ENCODE measurements around the gene EBLN1. TPM values are rescaled to one million over a fixed set of nuclear protein-coding genes. Genes with fewer than 3 reads are reported as not detected.

Gene EBLN1
- total and polyA plus RNA-seq, 4 donors = not detected

GRCh38 chr10:22183771-22184461 is 33.9 kb downstream of the EBLN1 start:
- no peaks in the 10 kb centered on the region for H3K36me3 ChIP-seq (ENCODE audit: control insufficient read depth in 4 of 4, insufficient read depth in 3 of 4, low read depth in 1 of 4, low read length in 3 of 4)
- no peak overlapping the region for H3K27ac ChIP-seq (ENCODE audit: low read depth in 1 of 2, low read length in 2 of 2)
- H3K27me3 ChIP-seq (ENCODE audit: control insufficient read depth in 4 of 4, insufficient read depth in 4 of 4, low read length in 3 of 4) = no peaks in the 10 kb centered on the region
- TF ChIP-seq, protein P1, sequence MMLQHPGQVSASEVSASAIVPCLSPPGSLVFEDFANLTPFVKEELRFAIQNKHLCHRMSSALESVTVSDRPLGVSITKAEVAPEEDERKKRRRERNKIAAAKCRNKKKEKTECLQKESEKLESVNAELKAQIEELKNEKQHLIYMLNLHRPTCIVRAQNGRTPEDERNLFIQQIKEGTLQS (IDR thresholded peaks at IDR 0.05) = no peak
- TF ChIP-seq REST (IDR thresholded peaks at IDR 0.05) (no peak), EGR1 (IDR thresholded peaks at IDR 0.05; ENCODE audit: low read depth in 2 of 2) (no peak), HNF4G (IDR thresholded peaks at IDR 0.05) (no peak), SP1 (IDR thresholded peaks at IDR 0.05) (no peak), FOXA2 (IDR thresholded peaks at IDR 0.05) (no peak), RAD21 (IDR thresholded peaks at IDR 0.05) (no peak), RXRA (IDR thresholded peaks at IDR 0.05) (no peak), FOXA1 (IDR thresholded peaks at IDR 0.05) (no peak), JUND (IDR thresholded peaks at IDR 0.05) (no peak), YY1 (IDR thresholded peaks at IDR 0.05) (no peak), TAF1 (conservative IDR thresholded peaks at IDR 0.05) (no peak), HNF4A (conservative IDR thresholded peaks at IDR 0.05) (no peak), GABPA (IDR thresholded peaks at IDR 0.05 in 1 of 2, conservative IDR thresholded peaks at IDR 0.05 in 1 of 2) (no peak), NR2F2 (IDR thresholded peaks at IDR 0.05) (no peak)
- TF ChIP-seq, protein P2, sequence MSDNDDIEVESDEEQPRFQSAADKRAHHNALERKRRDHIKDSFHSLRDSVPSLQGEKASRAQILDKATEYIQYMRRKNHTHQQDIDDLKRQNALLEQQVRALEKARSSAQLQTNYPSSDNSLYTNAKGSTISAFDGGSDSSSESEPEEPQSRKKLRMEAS (IDR thresholded peaks at IDR 0.05) = no peak
- TF ChIP-seq, protein P3, sequence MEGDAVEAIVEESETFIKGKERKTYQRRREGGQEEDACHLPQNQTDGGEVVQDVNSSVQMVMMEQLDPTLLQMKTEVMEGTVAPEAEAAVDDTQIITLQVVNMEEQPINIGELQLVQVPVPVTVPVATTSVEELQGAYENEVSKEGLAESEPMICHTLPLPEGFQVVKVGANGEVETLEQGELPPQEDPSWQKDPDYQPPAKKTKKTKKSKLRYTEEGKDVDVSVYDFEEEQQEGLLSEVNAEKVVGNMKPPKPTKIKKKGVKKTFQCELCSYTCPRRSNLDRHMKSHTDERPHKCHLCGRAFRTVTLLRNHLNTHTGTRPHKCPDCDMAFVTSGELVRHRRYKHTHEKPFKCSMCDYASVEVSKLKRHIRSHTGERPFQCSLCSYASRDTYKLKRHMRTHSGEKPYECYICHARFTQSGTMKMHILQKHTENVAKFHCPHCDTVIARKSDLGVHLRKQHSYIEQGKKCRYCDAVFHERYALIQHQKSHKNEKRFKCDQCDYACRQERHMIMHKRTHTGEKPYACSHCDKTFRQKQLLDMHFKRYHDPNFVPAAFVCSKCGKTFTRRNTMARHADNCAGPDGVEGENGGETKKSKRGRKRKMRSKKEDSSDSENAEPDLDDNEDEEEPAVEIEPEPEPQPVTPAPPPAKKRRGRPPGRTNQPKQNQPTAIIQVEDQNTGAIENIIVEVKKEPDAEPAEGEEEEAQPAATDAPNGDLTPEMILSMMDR (IDR thresholded peaks at IDR 0.05; ENCODE audit: low read depth, low read length, missing input control) = no peak
- H3K9ac ChIP-seq (ENCODE audit: low read depth in 1 of 2, low read length in 2 of 2) = no peak overlapping the region
- H3K4me3 ChIP-seq (ENCODE audit: low read depth in 1 of 3, low read length in 3 of 3) = no peak overlapping the region
- no peaks in the 10 kb centered on the region for H3K4me1 ChIP-seq (ENCODE audit: control insufficient read depth in 4 of 4, insufficient read depth in 4 of 4, low read length in 3 of 4)
- peaks cover 0 to 2% (median 0%) of the 10 kb centered on the region in 4 donors for H3K9me3 ChIP-seq (ENCODE audit: control insufficient read depth in 4 of 4, low read length in 3 of 4)
- 88% methylated on average over 5 of the region's 5 CpGs for WGBS
- no peak for DNase-seq (ENCODE audit: low spot score)

DNA sequence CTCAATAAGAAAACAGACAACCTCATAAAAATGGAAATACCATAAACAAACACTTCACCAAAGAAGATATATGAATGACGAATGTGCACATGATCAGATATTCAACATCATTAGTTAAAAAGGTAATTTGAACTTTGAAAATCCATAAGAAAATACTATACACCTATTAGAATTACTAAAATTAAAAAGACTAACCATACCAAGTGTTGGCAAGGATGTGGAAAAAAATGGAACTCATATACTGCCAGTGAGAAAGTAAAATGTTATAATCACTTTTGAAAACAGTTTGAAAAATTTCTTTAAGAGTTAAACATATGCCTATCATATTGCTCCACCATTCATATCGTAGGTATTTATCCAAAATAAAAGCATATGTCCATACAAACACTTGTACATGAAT is 37.1 kb downstream of the EBLN1 start:
- no peaks in the 10 kb centered on the region for H3K36me3 ChIP-seq (ENCODE audit: control insufficient read depth in 4 of 4, insufficient read depth in 3 of 4, low read depth in 1 of 4, low read length in 3 of 4)
- peaks cover 0 to 2% (median 0%) of the 10 kb centered on the region in 4 donors for H3K9me3 ChIP-seq (ENCODE audit: control insufficient read depth in 4 of 4, low read length in 3 of 4)
- H3K4me3 ChIP-seq (ENCODE audit: low read depth in 1 of 3, low read length in 3 of 3) = no peak overlapping the region
- H3K27me3 ChIP-seq (ENCODE audit: control insufficient read depth in 4 of 4, insufficient read depth in 4 of 4, low read length in 3 of 4) = no peaks in the 10 kb centered on the region
- no peak overlapping the region for H3K9ac ChIP-seq (ENCODE audit: low read depth in 1 of 2, low read length in 2 of 2)
- H3K27ac ChIP-seq (ENCODE audit: low read depth in 1 of 2, low read length in 2 of 2) = no peak overlapping the region
- 78% methylated on average over 2 of the region's 2 CpGs for WGBS
- no peak for DNase-seq (ENCODE audit: low spot score)
- no peak for TF ChIP-seq NR2F2 (IDR thresholded peaks at IDR 0.05)
- TF ChIP-seq EGR1 (IDR thresholded peaks at IDR 0.05; ENCODE audit: low read depth in 2 of 2) = no peak
- no peaks in the 10 kb centered on the region for H3K4me1 ChIP-seq (ENCODE audit: control insufficient read depth in 4 of 4, insufficient read depth in 4 of 4, low read length in 3 of 4)
